ENCODE measurements around the gene MICALL2. TPM values are rescaled to one million over a fixed set of nuclear protein-coding genes. Genes with fewer than 3 reads are reported as not detected.

Gene MICALL2
- polyA plus RNA-seq, 12 donors = 3.9 to 11.7 (median 5.1) TPM; not detected in 1

DNA sequence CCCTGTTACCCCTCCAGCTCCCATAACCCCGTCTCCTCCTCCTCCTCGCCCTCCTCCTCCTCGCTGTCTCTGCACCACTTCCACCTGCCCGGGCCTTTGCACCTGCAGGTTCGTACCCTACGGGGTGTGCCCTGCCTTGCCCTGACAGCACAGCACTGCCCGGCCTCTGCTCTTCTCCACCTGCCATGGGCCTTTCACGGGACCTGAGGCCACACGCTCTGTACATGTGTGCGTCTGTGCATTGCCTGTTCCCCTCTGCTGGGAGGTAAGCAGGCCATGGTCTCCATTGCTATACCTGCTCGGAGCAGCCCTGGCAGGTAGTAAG is 40.0 kb downstream of the MICALL2 start:
- DNase-seq = no peak

DNA sequence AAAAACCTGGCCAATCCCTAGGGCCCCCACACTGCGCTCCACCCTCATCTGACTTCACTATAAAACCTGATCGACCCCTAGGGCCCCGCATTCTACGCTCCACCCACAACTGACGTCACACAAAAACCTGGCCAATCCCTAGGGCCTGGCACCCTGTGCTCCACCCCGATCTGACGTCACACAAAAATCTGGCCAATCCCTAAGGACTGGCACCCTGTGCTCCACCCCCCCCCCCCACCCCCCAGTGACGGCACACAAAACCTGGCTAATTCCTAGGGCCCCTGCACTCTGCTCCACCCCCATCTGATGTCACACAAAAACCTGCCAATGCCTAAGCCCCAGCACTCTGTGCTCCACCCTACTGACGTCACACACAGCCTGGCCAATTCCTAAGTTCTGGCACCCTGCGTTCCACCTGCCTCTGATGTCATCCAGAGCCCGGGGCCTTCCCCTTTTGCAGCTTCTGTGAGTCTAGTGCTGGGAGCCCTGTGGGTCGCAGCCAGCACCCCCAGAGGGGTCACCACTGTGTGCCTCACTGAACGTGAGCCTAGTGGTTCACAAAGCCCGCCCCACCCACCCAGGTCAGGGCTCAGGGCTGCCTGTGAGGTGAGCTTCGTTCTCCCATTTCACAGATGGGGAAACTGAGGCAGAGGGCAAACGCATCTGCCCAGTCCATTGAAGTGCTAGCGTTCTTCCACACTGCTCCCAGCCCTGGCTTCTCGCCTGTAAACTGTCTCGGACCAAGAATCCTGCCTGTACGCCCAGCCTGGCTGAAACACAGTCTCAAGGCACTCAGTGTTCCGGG is 40.6 kb downstream of the MICALL2 start:
- DNase-seq = no peak

DNA sequence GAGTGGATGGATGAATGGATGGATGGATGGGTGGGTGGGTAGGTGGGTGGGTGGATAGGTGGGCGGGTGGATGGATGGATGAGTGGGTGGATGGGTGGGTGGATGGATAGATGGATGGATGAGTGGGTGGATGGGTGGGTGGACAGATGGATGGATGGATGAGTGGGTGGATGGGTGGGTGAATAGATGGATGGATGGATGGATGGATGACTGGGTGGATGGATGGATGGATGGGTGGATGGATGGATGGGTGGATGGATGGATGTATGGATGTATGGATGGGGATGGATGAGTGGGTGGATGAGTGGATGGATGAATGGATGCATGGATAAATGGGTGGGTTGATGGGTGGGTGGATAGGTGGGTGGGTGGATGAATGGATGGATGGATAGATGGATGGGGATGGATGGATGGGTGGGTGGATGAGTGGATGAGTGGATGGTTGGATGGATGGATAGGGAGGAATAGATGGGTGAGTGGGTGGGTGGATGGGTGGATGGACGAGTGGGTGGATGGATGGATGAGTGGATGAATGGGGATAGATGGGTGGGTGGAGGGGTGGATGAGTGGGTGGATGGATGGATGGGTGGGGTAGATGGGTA is 43.8 kb downstream of the MICALL2 start:
- DNase-seq = no peak

DNA sequence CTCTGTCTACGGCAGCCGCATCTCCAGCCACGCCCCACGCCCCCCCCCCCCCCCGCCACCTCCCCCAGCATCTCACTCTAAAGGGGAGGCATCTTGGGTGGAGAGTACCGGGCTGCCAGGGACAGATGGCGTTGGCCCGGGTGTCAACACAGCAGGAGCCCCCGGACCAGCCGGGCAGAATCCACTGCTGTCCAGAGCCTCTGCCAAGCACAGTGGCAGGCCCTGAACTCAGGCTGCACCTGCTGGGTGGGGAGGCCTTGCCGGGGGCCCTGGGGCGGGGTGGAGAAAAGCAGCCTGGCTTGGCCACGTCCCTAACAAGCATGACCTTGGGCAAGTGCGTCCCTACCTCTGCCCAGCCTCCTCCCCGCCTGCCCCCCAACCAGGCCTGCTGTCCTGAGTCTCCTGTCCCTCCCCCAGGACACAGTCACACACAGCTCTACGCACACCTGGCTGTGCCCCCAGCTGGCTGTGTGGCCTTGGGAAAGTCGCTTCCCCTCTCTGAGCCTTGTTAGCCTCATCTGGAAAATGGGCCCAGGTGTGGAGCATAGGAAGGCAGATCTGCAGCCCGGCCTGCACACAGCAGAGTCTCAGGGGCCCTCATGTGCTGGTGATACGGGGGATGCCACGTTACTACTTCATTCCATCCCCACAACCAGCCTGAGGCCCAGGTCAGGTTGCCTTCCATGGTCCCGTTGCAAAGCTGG is 45.2 kb downstream of the MICALL2 start:
- DNase-seq = no peak

DNA sequence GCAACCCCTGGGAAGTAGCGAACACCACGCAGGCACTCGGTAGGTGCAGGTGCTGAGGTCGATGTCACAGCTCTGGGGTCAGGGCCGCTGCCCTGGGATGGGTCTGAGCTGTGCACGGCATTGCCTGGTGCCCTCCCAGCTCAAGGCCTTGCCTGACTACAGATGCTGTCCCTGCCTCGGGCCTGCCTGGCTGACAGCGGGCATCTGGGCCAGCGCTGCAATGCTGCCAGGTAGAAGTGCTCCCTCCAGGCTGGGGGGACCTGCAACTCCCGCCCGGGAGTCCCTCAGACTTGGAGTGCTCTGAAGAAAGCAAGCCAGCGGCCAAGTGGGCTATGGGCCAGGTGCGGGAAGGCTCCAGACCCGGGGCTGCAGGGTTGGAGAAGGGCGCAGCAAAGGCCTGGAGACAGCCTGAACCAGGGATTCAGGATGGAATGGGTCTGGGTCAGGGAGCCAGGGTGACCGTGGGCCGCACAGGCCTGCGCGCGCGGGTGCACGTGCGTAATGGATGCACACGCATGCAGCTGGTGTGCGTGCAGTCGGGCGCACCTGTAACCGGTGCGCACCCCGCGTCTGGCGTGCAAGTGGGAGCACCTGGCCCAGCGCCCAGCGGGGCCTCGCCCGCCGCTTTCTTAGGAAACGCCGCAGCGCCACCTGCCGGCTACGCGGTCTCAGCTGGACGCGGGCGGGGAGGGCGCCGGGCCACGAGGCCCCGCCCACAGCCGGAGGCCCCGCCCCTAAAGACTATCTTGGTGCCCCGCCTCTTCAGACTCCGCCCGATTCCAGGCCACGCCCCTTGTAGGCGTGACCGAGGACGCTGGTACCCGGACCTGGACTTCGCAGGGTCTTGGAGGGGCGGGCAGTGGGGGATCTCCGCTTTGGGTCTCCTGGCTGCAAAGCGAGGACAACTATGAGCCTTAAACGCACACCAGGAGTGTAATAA is 46.7 kb downstream of the MICALL2 start:
- DNase-seq = peak; percentile 71

DNA sequence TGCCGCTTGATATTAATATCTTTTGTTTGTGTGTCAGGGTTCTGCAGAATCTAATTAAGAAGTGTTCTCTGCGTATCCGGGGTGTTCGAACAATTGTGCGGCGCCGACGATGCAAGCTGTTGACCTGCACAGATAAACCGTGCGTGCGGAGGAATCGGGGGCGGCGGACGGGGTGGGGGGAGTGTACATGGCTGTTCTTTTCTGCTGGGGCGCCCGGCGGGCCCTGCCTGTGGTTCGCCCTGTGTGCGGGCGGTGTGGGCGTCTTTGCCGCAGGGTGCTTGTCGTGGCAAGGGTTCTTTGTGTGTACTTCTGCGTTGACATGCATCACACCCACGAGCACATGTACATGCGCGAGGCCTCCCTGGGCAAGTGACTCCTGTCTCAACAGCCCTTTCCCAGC is 47.9 kb downstream of the MICALL2 start:
- DNase-seq = no peak

DNA sequence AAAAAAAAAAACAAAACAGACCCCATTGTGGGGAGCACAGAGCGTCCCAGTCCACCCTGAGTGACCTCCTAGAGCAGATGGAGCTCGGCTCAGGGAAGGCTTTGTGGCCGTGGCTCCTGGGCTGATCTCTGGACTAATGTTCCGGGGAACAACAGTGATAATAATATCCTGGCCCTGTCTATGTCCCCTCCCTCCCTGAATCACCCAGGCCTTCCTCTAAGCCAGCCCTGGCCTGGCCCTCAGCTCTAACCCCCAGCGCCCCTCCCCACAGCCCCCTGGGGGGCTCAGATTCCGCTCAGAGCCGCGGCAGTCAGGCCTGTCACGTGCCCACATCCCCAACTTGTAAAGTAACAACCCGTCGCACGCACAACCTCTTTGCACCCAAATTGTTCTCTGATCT is 48.3 kb downstream of the MICALL2 start:
- no peak for DNase-seq

DNA sequence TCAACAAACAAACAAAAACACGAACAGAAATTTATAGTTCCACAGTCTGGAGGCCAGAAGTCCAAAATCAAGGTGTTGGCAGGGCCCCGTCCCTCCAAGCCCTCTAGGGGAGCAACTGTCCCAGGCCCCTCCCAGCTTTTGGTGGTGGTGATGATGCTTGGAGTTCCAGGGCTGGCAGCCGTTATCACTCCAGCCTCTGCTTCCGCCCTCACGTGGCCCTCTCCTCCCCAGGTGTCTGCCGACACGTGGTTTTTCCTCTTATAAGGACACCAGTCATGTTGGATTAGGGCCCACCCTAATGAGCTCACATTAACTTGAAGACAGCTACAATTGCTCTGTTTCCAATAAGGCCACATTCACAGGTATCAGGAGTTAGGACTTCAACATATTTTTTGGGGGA is 49.7 kb downstream of the MICALL2 start:
- DNase-seq = no peak

DNA sequence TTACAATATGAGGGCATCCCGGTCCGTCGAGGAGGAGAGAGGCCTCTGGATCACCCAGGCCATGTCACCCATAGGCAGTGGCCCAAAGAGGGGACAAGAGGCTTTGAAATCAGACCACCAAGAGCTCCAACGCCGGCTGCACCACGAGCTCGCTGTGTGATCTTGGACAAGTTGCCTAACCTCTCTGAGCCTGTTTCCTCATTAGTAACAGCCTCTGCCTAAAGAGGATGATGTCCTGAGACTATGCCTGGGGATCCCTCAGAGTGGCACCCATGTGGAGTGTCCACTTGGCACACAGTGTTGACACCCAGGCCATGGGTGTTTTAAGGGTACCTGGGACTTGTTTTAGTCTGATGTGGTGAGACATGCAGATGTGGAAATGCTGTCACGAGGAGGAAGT is 50.8 kb downstream of the MICALL2 start:
- no peak for DNase-seq

DNA sequence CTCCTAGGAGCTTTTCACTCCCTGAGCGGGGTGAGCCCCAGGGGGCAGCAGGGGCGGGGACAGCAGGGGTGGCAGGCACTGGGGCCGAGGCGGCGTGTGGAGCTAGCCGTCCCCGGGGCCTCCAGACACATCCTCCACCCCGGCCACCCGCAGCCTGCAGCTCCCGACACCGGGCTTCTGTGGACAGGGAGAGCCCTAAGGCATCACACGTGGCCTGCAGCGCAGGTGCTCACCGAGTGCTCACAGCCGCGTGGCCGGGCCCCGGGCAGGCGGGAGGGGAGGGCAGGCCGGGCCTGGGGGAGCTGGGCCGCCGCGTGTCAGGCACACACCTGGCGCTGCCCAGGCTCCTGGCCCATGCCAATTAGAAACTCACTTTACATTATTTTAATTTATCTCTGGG is 51.4 kb downstream of the MICALL2 start:
- no peak for DNase-seq

DNA sequence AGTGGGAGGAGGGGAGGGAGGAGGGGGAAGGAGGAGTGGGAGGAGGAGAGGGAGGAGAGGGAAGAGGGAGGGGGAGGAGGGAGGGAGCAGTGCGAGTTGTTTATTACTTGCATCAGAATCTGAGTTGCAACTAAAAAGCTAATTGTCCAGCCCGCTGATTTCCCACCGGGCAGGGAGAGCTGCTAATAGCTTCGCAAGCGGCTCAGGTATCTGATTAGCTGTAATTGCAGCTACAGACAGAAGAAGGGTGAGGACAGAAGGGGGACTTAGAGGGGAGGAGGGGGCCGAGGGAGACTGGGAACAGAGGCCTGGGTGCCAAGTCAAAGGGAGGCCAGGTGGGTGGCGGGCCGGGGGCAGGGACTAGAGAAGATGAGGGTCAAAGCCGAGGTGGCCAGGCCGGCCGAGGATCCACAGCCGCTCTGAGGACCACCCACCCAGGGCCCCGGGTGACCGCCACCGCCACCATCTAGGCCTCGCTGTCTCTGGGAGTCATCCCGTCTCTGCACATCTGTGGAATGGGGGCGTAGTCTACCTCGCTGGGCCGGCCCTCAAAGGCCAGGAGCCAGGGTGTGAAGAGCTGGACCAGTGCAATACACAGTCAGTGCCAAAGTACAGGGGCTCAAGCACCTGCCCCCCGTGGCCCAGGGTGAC is 54.2 kb downstream of the MICALL2 start:
- no peak for DNase-seq

DNA sequence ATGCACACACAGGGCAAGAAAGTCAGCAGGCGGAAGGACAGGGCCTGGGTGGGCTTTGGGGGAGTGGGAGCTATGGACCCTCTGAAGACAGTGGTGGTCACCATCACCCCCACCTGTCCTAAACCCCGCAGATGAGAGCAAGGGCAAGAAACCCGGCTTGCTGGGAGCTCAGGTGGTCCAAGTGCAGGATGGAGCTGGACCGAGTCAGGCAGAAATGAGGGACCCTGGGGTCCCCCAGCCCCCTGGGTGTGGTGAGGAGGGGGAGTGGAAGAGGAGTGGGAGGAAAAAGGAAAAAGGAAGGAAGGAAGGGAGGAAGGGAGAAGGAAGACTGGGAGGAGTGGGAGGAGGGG is 54.8 kb downstream of the MICALL2 start:
- no peak for DNase-seq

DNA sequence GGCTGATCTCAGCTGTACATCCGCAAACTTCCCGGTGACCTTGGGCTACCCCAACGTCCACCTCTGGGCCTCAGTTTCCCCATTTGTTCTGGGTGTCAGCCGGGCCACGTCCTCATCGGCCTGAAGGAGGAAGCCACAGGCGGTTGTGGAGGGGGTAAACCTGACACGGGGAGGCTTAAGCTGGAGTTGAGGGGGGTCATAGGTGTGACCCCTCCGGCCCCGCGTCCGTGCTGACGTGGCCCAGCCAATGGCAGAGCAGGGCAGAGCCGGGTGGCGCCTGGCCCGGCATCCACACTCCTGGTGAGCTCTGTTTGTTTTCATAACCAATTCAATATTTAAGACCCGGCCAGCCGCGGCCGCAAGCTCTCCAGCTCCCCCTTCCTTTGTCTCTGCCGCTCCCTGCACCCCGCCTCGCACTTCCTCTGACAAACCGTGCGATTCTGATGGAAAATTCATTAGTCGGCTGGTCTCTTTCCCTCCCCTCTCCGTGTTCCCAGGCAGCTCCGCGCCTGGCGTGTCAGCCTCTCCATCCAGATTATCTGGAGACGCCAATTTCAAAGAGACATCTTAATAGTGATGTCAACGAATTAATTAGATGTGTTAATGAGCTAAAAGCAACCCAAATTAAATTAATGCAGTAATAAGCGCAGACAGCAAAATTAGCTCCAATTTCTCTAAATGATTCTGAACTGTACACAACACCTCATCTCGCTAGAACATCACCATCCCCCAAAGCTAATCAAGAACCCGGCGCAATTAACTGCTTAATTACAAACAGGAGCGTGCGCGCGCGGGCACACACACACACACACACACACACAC is 55.4 kb downstream of the MICALL2 start:
- peak; percentile 68 for DNase-seq

DNA sequence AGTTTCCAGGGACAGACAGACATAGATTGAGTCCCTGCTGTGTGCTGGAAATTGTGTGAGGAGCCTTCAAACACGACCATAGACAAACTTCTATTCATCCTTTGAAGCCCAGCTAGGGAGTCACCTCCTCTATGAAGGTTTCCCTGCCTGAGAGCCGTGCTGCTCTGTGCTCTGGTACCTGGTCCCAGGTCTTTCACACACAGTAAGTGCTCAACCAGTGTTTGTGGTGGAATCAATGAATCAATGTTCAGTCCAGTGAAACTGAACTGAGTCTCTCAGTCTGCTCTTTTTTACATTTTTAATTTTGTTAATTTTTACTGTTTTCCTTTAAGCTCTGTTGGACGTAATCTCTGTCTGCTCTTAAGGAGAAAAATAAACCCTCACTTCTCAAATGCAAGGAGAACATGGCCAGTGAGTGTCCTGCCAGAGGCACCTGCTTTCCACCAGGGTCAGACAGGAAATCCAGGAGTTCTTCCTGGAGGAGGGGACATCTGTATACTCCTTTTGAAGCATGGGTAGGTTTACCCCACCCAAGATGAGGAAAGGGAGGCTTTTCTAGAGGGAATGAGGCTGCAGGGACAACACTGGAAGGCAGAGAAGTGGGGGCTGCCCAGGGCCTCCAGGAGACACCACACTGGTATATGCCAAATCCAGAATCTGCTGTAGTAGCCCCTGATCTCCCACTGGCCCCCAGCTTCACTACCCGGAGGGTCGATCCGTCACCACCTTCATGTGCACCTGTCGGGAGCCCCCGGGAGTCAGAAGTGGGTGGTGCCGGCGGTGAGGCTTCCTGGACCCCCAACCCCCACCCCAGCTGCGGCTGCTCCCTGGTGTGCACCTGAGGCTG is 56.3 kb downstream of the MICALL2 start:
- no peak for DNase-seq

DNA sequence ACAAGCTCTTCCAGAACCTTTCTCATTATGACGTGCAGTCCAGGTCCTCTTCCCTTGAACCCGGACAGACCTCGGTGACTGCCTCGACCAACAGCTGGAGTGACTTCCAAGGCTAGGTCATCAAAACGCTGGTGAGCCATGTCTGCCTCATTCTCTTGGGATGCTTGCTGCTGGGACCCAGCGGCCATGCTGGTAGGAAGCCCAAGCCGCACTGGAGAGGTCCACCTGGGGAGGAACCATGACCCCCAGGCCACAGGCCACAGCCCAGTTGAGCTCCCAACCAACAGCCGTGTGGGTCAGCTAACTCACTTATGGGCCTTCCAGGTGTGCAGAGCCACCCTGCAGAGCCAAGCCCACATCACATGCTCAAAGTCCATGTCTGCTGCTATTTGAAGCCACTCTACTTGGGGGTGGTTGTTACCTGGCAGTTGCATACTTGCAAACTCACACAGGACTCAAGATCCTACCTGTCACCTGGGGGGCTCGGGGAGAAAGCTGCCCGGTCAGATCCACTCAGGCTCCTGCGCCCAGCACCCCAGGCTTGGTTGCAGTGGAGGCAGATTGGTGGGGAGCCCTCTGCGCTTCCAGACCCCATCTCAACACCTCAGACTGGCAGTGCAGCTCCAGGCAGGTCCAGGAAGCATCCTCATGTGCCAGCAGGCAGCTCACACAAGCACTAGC is 57.0 kb downstream of the MICALL2 start:
- DNase-seq = no peak

DNA sequence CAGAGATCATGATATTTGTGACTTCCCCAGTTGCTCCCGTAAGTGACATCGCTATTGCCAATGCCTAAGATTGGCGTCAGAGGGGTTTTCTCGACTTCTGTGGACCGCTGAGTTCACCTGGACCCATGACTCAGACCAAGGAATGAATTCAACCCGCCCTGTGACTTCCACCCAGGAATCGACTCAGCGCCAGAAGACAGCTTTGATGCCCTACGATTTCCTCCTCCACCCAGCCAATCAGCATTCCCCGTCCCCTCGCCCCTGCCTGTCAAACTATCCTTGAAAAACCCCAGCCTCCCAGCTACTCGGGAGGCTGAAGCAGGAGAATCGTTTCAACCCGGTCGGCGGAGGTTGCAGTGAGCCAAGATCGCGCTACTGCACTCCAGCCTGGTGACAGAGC is 58.3 kb downstream of the MICALL2 start:
- DNase-seq = no peak

DNA sequence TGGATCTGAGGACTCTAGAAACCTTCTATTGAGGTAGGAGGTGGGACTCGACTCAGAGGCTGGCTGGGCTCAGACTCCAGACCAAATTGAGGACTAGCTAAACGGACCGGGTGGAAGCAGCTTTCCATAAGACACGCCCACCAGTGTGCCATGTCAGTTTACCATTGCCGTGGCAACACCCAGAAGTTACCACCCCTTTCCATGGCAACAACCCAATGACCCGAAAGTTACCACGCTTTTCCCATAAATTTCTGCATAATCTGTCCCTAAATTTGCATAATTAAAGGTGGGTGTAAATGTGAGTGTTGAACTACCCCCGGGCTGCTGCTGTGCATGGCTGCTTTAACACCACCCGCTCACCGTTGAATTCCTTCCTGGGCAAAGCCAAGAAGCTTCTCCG is 58.9 kb downstream of the MICALL2 start:
- DNase-seq = no peak

DNA sequence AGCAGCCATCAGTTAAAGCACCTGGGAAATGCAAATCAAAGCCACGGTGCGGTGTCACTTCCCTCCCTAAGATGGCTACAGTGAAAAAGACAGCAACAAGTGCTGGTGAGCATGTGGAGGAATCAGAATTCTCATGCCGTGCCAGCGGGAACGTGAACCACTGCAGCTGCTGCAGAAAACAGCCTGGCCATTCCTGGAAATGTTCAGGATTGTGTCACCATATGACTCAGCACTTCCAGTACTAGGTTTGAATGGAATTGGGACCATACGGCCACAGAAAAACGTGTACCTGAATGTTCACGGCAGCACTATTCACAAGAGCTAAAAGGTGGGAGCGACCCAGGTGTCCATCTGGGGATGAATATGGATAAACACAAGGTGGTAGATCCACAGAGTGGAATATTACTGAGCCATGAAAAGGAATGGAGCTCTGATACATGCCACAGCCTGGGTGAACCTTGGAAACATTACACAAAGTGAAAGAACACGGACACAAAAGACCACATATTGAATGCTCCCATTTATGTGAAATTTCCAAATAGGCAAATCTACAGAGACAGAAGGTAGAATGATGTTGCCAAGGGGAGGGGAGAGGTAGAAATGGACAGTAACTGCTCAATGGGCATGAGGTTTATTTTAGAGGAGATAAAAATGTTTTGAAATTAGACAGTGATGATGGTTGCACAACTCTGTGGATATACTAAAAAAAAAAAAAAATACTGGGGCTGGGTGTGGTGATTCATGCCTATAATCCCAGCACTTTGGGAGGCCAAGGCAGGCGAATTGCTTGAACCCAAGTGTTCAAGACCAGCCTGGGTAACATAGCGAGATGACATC is 61.6 kb downstream of the MICALL2 start:
- no peak for DNase-seq
